ENCODE data around the gene ATXN7.

ATXN7 gene

DNA sequence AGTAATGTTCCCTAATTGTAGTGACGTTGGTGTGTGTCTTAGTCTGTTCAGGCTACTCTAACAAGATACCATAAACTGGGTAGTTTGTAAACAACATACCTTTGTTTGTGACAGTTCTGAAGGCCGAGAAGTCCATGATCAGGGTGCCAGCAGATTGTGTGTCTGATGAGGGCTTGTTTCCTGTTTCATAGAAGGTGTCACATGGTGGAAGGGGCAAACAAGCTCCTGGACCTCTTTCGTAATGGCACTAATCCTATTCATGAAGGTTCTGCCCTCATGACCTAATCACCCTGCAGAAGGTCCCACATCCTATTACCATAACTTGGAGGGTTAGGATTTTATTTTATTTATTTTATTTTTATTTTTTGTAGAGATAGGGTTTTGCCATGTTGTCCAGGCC is 11.1 kb downstream of the ATXN7 start:
- TF ChIP-seq, protein P1, sequence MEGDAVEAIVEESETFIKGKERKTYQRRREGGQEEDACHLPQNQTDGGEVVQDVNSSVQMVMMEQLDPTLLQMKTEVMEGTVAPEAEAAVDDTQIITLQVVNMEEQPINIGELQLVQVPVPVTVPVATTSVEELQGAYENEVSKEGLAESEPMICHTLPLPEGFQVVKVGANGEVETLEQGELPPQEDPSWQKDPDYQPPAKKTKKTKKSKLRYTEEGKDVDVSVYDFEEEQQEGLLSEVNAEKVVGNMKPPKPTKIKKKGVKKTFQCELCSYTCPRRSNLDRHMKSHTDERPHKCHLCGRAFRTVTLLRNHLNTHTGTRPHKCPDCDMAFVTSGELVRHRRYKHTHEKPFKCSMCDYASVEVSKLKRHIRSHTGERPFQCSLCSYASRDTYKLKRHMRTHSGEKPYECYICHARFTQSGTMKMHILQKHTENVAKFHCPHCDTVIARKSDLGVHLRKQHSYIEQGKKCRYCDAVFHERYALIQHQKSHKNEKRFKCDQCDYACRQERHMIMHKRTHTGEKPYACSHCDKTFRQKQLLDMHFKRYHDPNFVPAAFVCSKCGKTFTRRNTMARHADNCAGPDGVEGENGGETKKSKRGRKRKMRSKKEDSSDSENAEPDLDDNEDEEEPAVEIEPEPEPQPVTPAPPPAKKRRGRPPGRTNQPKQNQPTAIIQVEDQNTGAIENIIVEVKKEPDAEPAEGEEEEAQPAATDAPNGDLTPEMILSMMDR (IDR thresholded peaks at IDR 0.05; ENCODE audit: control insufficient read depth, extremely low read depth, insufficient read depth) = no peak
- H3K4me3 ChIP-seq (ENCODE audit: low read depth, low read length) = no peak overlapping the region
- DNase-seq (ENCODE audit: low read depth) = no peak

DNA sequence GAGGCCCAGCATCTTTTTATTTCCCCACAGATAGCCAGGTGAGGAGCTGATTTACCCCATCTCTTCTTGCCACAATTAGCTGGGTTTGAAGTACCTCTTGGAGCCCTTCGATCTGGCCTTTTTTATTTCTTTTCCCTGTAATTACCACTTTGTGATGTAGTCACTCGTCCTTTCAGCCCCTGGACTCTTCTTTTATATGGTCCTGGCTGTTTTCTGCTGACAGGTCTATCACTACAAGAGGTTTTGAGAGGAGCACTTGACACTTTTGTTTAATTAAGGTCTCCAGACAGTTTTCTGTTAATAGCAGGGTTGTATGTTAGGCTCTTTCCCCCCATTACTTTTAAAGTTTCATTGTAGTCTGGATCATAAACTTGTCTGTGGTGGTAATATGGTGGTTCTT is 11.8 kb downstream of the ATXN7 start:
- no peak overlapping the region for H3K4me3 ChIP-seq (ENCODE audit: low read depth, low read length)
- DNase-seq (ENCODE audit: low read depth) = no peak
- TF ChIP-seq, protein P1 (IDR thresholded peaks at IDR 0.05; ENCODE audit: control insufficient read depth, extremely low read depth, insufficient read depth) = no peak

DNA sequence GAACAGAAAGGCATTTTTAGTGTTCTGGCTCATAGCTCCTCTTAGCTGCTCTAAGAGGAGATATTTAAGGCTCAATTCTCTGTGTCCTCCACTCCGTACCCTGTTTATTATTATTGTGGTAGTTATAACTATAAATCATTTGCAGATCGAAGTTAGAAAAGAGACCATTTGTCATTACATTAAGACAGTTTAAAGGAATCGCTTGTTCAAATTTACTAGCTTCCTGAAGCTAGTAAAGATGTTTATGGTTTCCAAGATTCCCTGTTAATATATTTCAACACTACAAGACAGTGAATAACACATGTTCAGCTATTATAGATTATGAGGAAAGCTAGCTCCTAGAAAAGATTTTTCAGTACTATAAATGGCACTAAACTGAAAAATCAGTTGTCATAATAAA is 12.6 kb downstream of the ATXN7 start:
- TF ChIP-seq, protein P1 (IDR thresholded peaks at IDR 0.05; ENCODE audit: control insufficient read depth, extremely low read depth, insufficient read depth) = no peak
- peak; percentile 43 for DNase-seq (ENCODE audit: low read depth)
- H3K4me3 ChIP-seq (ENCODE audit: low read depth, low read length) = no peak overlapping the region

DNA sequence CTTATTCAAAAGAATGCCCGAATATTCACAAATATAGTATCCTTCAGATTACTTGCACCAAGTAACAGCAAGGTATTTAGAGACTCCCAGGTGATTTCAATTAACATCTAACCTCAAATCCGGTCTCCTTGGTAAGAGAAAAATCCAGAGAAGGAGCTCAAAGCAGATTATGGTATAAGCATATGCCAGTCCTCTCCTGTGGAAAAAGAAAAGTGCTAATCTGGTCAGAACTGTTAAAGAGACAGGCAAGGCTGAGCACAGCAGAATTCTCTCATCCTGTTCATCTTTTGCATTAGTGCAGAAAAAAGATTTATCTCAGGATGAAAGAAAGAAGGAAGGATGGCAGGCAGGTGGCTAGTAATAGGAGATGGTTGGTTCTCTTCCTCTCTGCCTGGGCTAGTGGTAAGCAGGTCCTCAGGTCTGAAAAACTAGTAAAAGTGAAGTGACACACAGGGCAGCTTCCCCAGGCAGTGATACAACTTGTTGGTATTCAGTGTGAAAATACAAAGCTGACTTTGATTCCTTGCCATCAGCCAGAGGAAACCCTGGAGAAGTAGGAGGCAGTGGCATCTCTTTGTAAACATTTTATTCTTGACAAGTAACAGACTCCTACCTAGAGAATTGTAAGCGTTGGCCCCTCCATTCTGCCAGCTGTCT is 14.2 kb downstream of the ATXN7 start:
- DNase-seq (ENCODE audit: low read depth) = no peak
- TF ChIP-seq, protein P1 (IDR thresholded peaks at IDR 0.05; ENCODE audit: control insufficient read depth, extremely low read depth, insufficient read depth) = no peak
- no peak overlapping the region for H3K4me3 ChIP-seq (ENCODE audit: low read depth, low read length)

DNA sequence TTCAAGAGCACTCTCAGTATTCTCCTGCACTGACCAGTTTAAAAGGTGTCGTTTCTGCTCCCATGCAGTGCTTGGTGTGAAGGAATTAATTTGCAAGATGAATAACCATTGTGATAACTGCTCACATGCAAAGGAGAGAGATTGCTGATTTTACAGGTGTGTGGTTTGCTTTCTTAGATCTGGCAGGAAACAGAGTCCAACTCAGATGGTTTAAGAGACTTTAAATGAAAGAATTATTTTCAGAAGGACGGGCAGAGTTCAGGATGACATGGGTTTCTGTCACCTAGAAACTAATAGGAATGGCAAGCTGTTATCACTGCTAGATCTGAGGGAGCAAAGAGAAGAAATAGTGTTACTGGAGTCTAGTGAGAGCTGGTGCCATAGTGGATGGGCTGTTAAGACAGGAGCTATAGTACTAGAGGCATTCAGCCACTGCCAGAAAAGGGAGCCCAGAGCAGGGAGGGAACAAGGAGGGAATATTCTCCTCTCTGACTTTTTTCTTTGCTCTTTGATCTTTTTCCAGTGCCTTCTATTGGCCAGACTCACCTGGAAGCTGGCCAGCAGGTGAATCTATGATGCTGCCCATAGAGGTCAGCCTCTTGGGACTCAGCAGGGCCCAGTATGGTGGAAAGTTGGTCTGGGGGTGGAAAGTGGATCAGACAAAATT is 14.9 kb downstream of the ATXN7 start:
- H3K4me3 ChIP-seq (ENCODE audit: low read depth, low read length) = no peak overlapping the region
- TF ChIP-seq, protein P1 (IDR thresholded peaks at IDR 0.05; ENCODE audit: control insufficient read depth, extremely low read depth, insufficient read depth) = no peak

DNA sequence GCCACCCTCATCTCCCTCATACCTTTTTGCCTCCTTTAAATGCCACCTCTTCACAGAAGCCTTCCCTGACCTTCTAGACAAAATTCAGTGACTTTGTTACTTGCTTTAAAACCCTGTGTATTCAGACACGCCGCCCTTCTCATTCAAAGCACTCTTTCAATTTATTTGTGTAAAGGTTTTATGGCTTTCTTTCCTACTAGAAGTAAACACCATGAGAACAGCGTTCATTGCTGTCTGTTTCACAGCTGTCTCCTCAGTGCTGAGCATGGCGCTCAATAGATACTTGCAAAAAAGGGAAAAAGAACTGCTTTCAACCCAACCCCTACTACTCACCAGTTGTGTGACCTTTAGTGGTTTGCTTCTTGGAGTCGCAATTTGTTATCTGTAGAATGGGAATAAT is 17.0 kb downstream of the ATXN7 start:
- TF ChIP-seq, protein P1 (IDR thresholded peaks at IDR 0.05; ENCODE audit: control insufficient read depth, extremely low read depth, insufficient read depth) = no peak
- DNase-seq (ENCODE audit: low read depth) = peak; percentile 36

More for the DNA sequence above, 14.9 kb downstream of the ATXN7 start:
- DNase-seq (ENCODE audit: low read depth) = no peak

More for the DNA sequence above, 17.0 kb downstream of the ATXN7 start:
- no peak overlapping the region for H3K4me3 ChIP-seq (ENCODE audit: low read depth, low read length)

All from LNCaP clone FGC (cell line).